Activated T-cell treated with anti-CD3 and anti-CD28 coated beads, Interleukin-2, amount 50 U/mL, for 1 hour (primary cell): ENCODE measurements around the gene VTI1A.

Experiments used
- DNase-seq: peaks from one replicate; pipeline ENCODE4 v3.0.0-alpha.2; 2020

The VTI1A gene

GRCh38 chr10:112766636-112767035 lies 319.6 kb downstream of the VTI1A start:
- no peak for DNase-seq

- no peak for DNase-seq
These were observed 320.1 kb downstream of the VTI1A start for GRCh38 chr10:112767156-112767555.

GRCh38 chr10:112768121-112768520 lies 321.1 kb downstream of the VTI1A start:
- no peak for DNase-seq

GRCh38 chr10:112769081-112769480 lies 322.1 kb downstream of the VTI1A start:
- no peak for DNase-seq

- no peak for DNase-seq
These were observed 322.8 kb downstream of the VTI1A start for GRCh38 chr10:112769611-112770370.

GRCh38 chr10:112771733-112772132 lies 324.7 kb downstream of the VTI1A start:
- DNase-seq: no peak

- no peak for DNase-seq
These were observed 326.8 kb downstream of the VTI1A start for GRCh38 chr10:112773783-112774182.

GRCh38 chr10:112774210-112774609 lies 327.2 kb downstream of the VTI1A start:
- no peak for DNase-seq

GRCh38 chr10:112774798-112775197 lies 327.8 kb downstream of the VTI1A start:
- DNase-seq: no peak

GRCh38 chr10:112775381-112775780 lies 328.4 kb downstream of the VTI1A start:
- no peak for DNase-seq

GRCh38 chr10:112775892-112776674 lies 329.1 kb downstream of the VTI1A start:
- DNase-seq: no peak

- DNase-seq: no peak
These were observed 331.6 kb downstream of the VTI1A start for GRCh38 chr10:112778579-112778978.

GRCh38 chr10:112779025-112779770 lies 332.2 kb downstream of the VTI1A start:
- no peak for DNase-seq

- DNase-seq: no peak
These were observed 335.3 kb downstream of the VTI1A start for GRCh38 chr10:112782200-112782907.

GRCh38 chr10:112783351-112784021 lies 336.5 kb downstream of the VTI1A start:
- no peak for DNase-seq

GRCh38 chr10:112784022-112784461 lies 337.0 kb downstream of the VTI1A start:
- DNase-seq: no peak

GRCh38 chr10:112785089-112785488 lies 338.1 kb downstream of the VTI1A start:
- no peak for DNase-seq

GRCh38 chr10:112789248-112789647 lies 342.2 kb downstream of the VTI1A start:
- DNase-seq: no peak

- DNase-seq: no peak
These were observed 343.0 kb downstream of the VTI1A start for GRCh38 chr10:112790030-112790429.

- DNase-seq: no peak
These were observed 343.9 kb downstream of the VTI1A start for GRCh38 chr10:112790921-112791320.

GRCh38 chr10:112791447-112791846 lies 344.4 kb downstream of the VTI1A start:
- no peak for DNase-seq
